Dendritic cell treated with granulocyte-macrophage colony-stimulating factor and Interleukin-4, amounts not matched to agents 40 ng/mL and 50 ng/mL, for 4 days (primary cell): Measurements from ENCODE around the gene MAFG.
A peak's percentile ranks its signal among the peaks of the same experiment; 100 is the strongest.

ENCODE experiments used
- H3K27ac Mint-ChIP-seq: one replicate; pipeline ENCODE4 v1.8.0; 2022; ENCODE audit warnings: mild to moderate bottlenecking, mixed read lengths
- H3K27me3 Mint-ChIP-seq: one replicate; pipeline ENCODE4 v1.8.0; 2022; ENCODE audit warnings: mild to moderate bottlenecking, mixed read lengths
- H3K36me3 Mint-ChIP-seq: one replicate; pipeline ENCODE4 v1.8.0; 2022; ENCODE audit warnings: low read depth, mixed read lengths
- H3K4me1 Mint-ChIP-seq: one replicate; pipeline ENCODE4 v1.8.0; 2022; ENCODE audit warnings: low read depth, mixed read lengths
- H3K4me3 Mint-ChIP-seq: one replicate; pipeline ENCODE4 v1.8.0; 2022; ENCODE audit warnings: mild to moderate bottlenecking, moderate library complexity, mixed read lengths
- H3K9me3 Mint-ChIP-seq: one replicate; pipeline ENCODE4 v1.8.0; 2022; ENCODE audit warnings: mixed read lengths
- intact Hi-C: fragments of 100-400 bp; cut with micrococcal nuclease; formaldehyde crosslinking; loops from one replicate; pipeline ENCODE4 v1.15.0; 2022

Gene MAFG

GRCh38 chr17:81916234-81917001, 11.1 kb downstream of the MAFG start:
- intact Hi-C loops, result no loop called here
- peak overlapping the region; percentile 88 for H3K27ac Mint-ChIP-seq
- H3K9me3 Mint-ChIP-seq, result no peaks in the 10 kb centered on the region
- peaks cover 99% of the 10 kb centered on the region for H3K36me3 Mint-ChIP-seq
- peak overlapping the region; percentile 94 for H3K4me3 Mint-ChIP-seq
- no peaks in the 10 kb centered on the region for H3K27me3 Mint-ChIP-seq
- H3K4me1 Mint-ChIP-seq, result peaks cover 91% of the 10 kb centered on the region

DNA sequence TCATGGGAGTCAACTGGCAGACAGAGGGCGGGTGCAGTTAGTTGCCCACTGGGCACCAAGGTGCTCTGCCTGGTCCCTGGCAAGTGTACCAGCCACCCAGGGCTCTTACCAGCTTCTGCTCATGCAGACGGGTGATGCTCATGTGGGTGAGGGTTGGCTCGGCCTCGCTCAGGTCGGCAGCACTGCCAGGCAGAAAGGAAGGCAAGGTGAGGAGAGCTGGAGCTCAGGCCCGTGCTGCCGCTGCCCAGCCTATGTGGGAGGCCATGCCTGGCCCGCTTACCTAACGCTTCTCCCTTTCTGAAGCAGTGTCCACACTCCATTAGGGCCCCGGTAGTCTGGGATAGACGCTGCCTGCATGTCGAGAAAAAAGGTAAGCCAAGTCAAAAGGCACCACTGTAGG, 12.2 kb downstream of the MAFG start:
- peaks cover 89% of the 10 kb centered on the region for H3K36me3 Mint-ChIP-seq
- H3K4me1 Mint-ChIP-seq, result peaks cover 83% of the 10 kb centered on the region
- H3K9me3 Mint-ChIP-seq, result no peaks in the 10 kb centered on the region
- no peaks in the 10 kb centered on the region for H3K27me3 Mint-ChIP-seq
- intact Hi-C loops, result no loop called here
- no peak overlapping the region for H3K27ac Mint-ChIP-seq
- no peak overlapping the region for H3K4me3 Mint-ChIP-seq

DNA sequence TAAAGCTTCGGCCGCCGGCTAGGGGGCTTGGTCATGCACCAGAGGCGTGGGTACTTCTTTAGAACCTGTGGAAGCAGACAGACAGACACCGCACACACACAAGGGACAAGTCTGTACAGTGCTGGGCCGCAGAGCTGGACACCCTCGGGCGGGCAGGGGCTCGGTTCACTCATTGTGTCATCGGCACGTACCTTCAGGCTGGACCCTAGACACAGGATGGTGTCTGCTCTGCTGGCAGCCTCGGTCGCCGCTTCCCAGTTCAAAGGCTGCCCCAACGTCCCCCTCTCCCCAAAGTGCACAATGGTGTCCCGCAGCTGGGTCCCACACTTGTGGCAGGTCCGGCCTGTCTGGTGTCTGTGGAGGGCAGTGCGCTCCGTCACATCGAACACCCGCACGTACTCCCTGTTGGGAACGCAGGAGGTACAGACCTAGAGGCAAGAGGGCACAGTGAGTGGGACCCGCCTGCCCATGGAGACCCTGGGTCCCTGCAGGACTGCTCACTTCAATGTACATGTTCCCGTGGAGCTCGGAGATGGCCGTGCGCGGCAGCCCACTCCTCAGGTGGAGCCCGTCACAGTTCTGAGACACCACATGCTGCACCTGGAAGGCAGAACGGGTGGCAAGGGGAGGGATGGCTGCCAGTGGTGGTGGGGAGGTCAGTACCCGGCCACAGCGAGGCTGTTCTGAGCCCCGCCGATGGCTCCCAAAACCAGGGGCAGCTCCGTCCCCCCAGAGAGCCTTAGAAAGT, 13.3 kb downstream of the MAFG start:
- Mint-ChIP-seq H3K27me3 (no peaks in the 10 kb centered on the region), H3K9me3 (no peaks in the 10 kb centered on the region), H3K27ac (no peak overlapping the region), H3K36me3 (peaks cover 82% of the 10 kb centered on the region), H3K4me3 (no peak overlapping the region), H3K4me1 (peaks cover 83% of the 10 kb centered on the region)
- intact Hi-C loops, result no loop called here

DNA sequence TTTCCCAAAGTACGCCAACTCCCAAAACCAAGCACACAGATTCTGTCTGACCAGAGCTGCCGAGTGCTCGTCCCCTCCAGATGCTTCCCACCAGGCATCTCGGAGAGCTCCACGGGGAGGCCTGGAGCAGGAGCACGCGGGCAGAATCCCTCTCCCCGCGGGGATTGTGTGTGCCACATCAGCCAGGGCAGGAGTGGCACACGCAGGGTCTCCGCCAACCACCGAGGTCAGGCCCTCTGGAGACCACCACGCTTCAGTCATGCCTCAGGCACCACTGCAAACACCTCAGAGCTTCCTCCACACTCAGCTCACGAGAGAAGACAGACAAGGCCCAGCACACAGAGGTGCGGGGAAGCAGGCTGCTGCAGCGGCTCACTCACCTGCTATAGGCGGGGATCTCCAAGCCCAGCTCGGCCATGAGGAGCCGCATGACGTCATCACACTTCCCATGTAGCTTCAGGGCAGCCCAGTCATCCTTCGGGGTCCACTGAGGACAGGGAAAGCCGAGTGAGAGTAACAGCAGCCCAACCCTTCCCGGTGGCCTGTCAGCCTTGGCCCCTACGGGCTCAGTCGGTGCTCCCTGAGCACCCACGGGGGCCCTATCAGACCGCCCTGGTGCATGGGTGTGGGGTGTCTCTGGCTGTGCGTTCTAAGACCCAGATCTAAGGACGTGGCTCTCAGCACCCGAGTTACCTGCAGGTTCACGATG, 14.0 kb downstream of the MAFG start:
- H3K4me3 Mint-ChIP-seq, result no peak overlapping the region
- peaks cover 82% of the 10 kb centered on the region for H3K36me3 Mint-ChIP-seq
- no peaks in the 10 kb centered on the region for H3K27me3 Mint-ChIP-seq
- intact Hi-C loops, result no loop called here
- peaks cover 80% of the 10 kb centered on the region for H3K4me1 Mint-ChIP-seq
- H3K9me3 Mint-ChIP-seq, result no peaks in the 10 kb centered on the region
- H3K27ac Mint-ChIP-seq, result no peak overlapping the region

DNA sequence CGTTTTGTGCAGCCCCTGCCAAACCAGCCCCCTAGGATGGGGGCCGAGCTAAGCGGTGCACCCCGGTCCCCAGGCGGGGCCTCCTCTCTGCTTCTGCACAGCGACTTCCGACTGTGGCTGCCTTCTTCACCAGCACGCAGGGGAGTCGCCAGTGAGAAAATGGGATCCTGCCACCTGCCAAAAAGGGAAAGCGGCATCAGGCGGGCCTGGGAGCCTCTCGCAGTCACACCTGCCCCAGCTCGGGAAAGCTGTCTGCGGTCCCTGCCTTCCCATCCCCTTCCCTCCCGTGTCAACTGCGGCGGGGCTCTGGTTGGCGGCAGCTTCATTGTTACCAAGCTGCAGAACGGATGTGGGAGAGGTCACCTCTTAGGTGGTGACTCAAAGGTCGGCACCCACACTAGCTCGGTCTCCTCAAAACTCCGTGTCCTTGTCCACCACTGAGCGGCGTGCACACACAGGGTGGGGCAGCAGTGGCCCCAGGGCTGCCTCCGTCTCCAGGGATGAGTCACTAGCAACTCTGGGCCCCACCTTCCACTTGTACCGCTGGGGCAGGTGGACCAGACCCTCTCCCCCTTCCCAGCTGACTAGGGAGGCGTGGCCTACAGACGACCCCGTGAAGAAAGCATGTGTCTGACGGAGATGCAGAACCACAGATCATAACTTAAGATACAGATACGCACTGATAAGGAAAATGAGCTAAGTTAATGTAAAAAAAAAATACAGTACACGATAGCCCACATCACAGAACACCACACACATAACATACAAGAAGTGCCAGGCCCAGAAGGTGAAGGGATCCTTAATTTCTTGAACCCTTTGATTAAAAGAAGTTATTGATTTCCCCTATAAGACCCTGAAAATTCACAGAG, 14.9 kb downstream of the MAFG start:
- Mint-ChIP-seq H3K9me3 (no peaks in the 10 kb centered on the region), H3K36me3 (peaks cover 82% of the 10 kb centered on the region), H3K27ac (no peak overlapping the region), H3K4me3 (no peak overlapping the region), H3K27me3 (no peaks in the 10 kb centered on the region), H3K4me1 (peaks cover 78% of the 10 kb centered on the region)
- intact Hi-C loops, result no loop called here

DNA sequence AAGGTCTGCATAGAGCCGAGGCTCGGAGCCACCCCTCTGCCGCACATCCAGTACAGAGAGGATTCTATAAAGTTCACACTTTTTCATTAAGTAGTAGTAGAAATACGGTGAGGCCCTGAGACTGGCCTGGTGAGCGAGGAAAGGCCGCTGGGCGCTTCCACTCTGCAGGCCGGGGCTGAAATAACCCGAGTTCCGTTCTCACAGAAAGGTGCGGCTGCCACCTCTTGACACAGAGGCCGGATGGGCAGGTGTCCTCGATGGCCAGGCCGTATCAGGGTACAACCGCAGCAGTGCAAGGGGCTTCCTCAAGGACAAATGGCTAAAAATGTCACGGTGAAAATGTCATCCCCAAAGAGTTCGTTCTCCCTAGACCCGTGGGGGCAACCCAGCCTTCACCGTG, 15.6 kb downstream of the MAFG start:
- H3K4me1 Mint-ChIP-seq, result peaks cover 74% of the 10 kb centered on the region
- intact Hi-C loops, result no loop called here
- H3K36me3 Mint-ChIP-seq, result peaks cover 83% of the 10 kb centered on the region
- no peaks in the 10 kb centered on the region for H3K27me3 Mint-ChIP-seq
- peak overlapping the region; percentile 46 for H3K27ac Mint-ChIP-seq
- peak overlapping the region; percentile 54 for H3K4me3 Mint-ChIP-seq
- no peaks in the 10 kb centered on the region for H3K9me3 Mint-ChIP-seq

DNA sequence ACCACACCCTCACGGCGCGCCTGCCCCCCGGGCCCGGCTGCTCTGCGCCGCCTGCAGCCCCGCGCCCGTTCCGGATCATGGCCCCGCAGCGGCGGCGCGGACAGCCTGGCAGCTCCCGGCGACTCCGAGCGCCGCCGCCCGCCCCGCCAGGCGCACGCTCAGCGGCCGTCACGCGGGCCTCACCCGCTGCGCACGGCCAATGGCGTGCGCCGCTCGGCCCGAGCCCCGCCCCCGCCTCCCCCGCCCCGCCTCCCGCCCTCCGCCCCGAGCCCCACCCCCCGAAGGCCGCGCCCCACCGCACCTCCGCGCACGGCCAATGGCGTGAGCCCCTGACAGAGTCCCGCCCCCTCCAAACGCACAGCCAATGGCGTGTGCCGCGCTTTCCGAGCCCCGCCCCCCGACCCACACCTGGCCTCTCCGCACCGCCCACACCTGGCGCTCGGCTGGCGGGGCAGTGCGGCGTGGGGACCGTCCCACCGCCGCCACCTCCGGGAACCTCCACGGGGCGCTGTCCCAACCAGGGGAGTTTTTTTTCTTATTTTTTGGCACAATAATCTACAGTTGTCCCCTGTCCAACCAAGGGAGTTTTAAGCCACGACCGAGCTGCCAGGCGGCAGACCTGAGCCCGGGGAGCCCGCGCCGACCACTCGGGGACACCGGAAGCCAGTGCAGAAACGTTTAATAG, 16.1 kb downstream of the MAFG start, which contains the start of gene PCYT2:
TSS of gene PCYT2 (minus strand) at position 123 of the 685 bp plus-strand sequence. CDS start at position 79, 44 bp downstream.
- H3K36me3 Mint-ChIP-seq, result peaks cover 83% of the 10 kb centered on the region
- no peaks in the 10 kb centered on the region for H3K27me3 Mint-ChIP-seq
- H3K9me3 Mint-ChIP-seq, result no peaks in the 10 kb centered on the region
- H3K4me1 Mint-ChIP-seq, result peaks cover 68% of the 10 kb centered on the region
- H3K4me3 Mint-ChIP-seq, result peak within 1 kb of the TSS; percentile 76
- intact Hi-C loops, result no loop called here
- H3K27ac Mint-ChIP-seq, result peak within 1 kb of the TSS; percentile 46

DNA sequence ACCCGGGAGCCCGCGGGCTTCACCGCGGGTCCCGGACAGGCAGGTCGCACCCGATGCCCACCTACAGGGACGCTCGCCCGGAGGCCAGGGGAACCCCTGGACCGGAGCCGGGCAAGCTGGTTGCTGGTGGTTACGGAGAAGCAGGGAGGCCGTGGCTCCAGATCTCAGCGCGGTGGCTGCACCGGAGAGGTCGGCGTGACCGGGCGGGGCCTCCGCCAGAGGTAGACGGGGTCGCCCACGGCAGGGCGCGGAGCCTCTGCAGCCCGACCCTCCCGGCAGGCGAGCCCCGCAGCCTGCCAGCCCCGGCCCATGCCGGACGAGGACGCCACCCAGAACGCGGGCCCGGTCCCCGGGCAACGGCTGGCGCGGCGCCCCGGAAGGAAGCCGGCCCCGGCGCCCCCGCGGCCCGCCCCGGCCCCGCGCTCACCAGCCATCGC, 16.7 kb downstream of the MAFG start:
- Mint-ChIP-seq H3K27ac (peak overlapping the region; percentile 20), H3K36me3 (peaks cover 83% of the 10 kb centered on the region), H3K9me3 (no peaks in the 10 kb centered on the region), H3K27me3 (no peaks in the 10 kb centered on the region), H3K4me3 (peak overlapping the region; percentile 76), H3K4me1 (peaks cover 62% of the 10 kb centered on the region)
- intact Hi-C loops, result no loop called here

GRCh38 chr17:81909966-81910839, 17.3 kb downstream of the MAFG start:
- Mint-ChIP-seq H3K4me3 (peak overlapping the region; percentile 76), H3K9me3 (no peaks in the 10 kb centered on the region), H3K27me3 (no peaks in the 10 kb centered on the region), H3K27ac (peak overlapping the region; percentile 20), H3K36me3 (peaks cover 83% of the 10 kb centered on the region), H3K4me1 (peaks cover 56% of the 10 kb centered on the region)
- intact Hi-C loops, result no loop called here

DNA sequence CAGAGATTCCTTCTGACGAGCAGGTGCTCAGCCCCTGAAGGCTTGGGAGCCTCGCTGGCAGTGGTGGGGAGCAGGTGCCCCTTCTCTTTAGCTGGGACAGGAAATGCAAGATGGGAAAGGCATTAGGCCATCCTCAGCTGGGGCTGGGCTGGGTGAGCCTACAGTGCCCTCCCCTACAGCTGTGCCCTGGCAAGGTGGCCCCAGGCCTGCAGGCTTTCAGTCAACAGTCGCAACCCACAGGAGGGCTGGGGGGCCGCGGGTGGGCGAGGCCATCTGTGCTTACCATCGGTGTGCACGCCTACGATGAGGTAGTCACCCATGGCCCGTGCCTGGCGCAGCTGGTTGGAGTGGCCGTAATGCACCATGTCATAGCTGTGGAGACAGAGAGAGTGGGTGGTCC, 18.3 kb downstream of the MAFG start:
- Mint-ChIP-seq H3K4me3 (no peak overlapping the region), H3K27ac (no peak overlapping the region)

GRCh38 chr17:81908793-81909192, 18.7 kb downstream of the MAFG start:
- H3K9me3 Mint-ChIP-seq, result no peaks in the 10 kb centered on the region
- H3K36me3 Mint-ChIP-seq, result peaks cover 83% of the 10 kb centered on the region
- peaks cover 4% of the 10 kb centered on the region for H3K27me3 Mint-ChIP-seq
- H3K27ac Mint-ChIP-seq, result no peak overlapping the region
- intact Hi-C loops, result no loop called here
- no peak overlapping the region for H3K4me3 Mint-ChIP-seq
- peaks cover 47% of the 10 kb centered on the region for H3K4me1 Mint-ChIP-seq

More for the DNA sequence above, 18.3 kb downstream of the MAFG start:
- intact Hi-C loops, result no loop called here
- no peaks in the 10 kb centered on the region for H3K27me3 Mint-ChIP-seq
- H3K9me3 Mint-ChIP-seq, result no peaks in the 10 kb centered on the region
- peaks cover 83% of the 10 kb centered on the region for H3K36me3 Mint-ChIP-seq
- H3K4me1 Mint-ChIP-seq, result peaks cover 51% of the 10 kb centered on the region
